Midbrain (tissue), 1 donor: ENCODE data around the gene STX8.
"Not testable (repeated sequence)": the region's sequence is repeated elsewhere in the genome, so short reads cannot be mapped to it uniquely, and the experiment has no call there.

Source experiments
- DNase-seq: peaks from one replicate; lab custom pipeline; 2025; lab: John Stamatoyannopoulos, UW

Gene STX8

DNA sequence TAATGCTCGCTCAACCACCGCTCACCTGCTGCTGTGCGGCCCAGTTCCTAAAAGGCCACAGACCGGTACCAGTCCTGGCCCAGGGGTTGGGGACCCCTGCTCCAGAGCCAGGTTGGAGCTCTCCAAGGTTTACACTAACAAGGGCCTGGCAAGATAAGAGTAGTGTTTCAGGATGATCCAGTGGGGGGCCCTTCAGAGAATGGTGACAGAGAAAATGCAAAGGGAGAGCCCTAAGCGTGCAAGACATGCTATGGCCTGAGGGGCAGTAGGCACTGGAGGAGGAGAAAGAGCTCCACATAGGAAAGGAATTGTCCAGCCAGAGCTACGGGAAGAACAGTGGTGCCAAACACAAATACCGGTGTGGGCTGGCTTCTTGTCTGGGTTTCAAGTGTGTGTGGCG lies 233.4 kb downstream of the STX8 start:
- DNase-seq: no peak

DNA sequence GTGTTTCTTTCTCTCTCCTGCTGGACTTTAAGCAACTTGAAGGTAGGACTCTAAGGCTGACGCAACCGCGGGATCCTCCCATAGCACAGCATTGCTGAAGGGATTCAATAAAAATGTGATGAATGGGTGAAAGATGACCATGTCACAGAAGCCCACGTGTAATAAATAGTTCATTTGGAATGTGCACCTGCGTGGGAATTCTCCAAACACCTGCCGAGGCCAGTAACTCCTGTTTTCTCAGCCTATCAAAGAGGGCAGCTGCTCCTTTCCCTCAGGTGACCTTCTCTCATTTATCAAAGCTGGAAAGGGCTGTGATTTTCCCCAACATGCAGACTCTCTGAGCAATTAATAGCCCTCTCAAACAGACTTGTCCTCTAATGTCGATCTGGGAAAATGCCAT lies 235.7 kb downstream of the STX8 start:
- DNase-seq: no peak

DNA sequence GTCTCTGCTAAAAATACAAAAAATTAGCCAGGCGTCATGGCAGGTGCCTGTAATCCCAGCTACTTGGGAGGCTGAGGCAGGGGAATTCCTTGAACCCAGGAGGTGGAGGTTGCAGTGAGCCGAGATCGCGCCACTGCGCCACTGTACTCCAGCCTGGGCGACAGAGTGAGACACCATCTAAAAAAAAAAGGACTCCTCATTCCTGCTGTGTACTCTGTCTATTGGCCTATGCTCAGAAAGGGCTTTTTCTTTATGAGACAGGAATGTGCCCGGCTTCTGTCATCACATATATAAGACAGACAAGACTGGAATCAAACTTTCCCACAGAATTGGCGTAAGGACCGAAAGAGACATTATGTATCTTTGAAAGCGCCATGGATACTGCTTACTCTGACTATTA lies 236.1 kb downstream of the STX8 start:
- not testable (repeated sequence) for DNase-seq

DNA sequence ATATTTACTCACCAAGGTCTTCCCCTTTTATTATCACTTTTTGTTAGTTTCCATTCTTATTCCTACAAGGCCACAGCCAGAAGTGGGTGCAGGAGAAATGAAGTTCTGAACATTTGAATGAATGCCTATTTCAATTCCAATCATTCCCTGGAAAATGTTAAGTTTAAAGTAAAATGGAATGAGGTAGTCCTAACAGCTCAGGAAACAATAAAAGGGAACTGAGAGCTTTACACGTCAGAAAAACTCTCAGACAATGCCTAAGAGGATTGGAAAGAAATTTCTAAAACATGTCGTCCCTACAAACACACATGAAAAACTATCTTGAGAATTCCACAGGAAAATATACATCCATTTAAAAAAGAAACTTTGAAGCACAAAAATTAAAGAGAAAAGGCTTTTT lies 238.8 kb downstream of the STX8 start:
- DNase-seq: no peak

DNA sequence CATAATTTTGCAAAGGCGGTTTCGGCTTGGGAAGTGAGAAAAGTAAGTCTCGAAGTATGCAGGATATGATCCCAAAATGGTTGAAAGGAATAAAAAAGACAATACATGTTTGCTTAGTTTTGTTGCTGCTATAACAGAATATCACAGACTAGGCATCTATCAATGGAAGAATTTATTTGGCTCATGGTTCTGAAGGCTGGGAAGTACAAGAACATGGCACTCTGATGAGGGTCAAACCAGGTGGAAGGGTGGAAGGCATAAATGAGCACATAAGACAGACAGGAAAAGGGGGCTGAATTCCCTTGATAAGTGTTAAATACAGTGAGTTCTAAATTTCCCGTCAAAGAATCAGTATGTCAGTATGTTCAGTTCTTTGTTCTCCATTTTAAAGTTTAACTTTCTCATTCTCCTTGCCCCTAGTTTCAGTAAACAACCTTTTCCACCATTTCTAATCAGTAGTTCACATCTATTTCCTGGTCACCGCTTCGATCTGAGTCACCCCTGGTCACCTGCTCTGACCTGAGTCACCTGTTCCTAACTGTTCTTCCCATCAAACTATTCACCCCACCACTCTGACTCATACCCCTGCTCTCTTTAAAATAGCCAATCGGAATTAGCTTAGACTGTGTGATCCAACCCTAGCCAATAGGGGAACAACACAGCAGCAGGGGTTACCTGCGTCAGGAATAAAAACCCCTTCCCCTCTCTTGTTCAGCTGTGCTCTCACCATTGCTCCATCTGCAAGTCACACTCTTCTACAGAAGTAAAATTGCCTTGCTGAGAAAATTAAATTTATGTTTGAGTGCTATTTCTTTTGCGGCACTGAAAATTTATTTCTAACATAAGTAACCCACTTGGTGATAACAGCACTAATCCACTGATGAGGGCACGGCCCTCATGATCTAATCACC lies 240.8 kb downstream of the STX8 start:
- no peak for DNase-seq

DNA sequence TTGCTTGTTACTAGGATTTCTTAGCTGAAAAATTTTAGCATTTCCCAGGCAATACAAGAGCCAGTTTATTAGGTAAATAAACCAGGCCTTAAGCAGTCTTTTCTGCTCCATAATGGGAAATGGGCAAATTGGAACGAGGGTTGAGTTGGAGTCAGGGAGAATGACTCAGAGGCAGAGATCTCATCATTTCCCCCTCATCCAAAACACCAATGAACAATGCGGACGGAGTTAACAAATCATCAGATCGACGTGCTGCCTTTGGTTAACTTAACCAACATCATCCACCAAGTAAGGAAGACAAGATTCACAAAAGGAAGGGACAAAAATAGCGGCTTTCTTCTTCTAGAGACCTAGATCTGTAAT lies 243.5 kb downstream of the STX8 start:
- no peak for DNase-seq

DNA sequence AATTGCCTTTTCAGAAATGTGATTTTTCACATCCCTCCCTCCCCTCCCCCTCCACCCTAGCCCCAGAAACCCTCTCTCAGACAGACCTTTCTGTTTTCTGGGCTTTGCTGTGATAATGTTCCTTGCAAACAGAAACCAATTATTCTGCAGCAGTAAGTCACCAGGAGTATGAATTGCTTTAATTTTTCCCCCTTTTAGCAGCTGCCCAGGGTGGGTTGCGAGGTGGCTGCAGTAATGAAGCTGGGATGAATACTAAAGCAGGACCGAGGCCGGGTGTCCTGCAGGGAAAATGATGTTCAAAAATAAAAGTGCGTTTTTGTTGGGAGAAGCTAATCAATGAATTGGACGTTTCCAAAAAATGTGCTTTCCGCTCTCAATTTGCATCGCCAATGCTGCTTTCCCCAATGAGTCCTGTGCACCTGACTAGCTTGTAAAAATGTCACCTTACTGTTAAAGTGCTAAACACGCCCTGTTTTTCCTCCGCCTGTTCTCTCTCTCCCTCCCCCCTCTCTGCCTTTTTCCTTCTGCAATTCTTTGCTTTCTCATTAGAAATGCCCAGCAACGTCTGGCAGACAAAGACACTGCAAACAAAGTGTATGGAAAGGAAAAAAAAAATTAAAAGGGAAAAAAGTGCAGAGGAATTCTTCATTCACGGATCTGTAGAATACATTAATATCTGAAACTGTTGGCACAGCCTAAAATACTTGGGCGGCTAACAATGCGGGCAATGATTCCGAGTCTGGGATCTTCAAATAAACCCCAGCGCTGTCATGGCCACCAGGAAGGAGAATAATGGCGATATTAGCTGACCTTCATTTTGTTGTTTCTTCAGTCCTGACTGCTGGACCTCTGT lies 244.1 kb downstream of the STX8 start:
- DNase-seq: peak; percentile 59

DNA sequence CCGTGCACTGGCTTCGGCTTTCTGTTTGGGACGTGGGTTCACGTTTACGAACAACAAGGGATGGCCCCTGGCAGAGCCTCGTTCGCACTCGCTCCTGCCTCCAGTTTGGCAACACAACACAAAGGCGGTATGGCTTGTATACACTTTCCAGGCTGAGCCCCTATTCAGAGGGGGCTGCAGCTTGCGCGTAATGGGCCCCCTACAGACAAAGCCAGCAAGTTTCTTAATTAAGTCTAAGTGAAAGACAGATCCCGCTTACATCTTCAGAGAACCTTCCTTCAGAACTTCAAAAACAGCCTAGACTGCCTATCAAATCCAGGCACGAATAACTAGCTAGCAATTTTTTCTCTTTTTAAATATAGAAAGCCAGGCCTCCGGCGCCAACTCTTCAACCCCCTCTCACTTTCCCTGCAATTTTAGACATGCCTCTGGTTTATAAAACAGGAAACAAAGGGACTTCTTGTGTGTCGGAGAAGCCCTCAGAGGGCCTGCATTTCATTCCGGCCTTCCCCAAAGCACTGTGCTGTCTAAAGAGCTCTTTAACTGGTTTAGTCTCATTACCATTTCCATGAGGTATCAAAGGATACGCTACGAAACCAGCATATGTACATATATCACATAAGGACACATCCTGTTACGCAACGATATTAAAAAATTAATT lies 244.9 kb downstream of the STX8 start:
- peak; percentile 12 for DNase-seq

DNA sequence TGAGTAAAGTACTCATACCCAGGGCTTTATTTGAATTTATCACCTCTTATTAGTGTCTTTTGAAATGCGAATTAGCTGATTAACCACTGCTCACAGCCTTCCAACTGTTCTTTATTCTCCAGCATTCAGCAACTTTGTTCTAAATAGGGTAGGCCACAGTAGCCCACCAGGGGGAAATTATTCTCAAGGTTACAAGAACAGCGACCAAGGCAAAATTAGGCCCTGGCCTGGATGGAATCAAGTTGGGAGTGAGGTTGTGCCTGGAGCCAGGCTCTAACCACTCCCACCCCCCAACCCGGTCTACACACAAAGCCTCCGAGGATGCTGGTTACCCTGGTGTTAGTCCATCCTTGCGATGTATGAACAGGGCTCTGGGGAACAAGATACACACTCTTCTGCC lies 245.5 kb downstream of the STX8 start:
- DNase-seq: no peak

DNA sequence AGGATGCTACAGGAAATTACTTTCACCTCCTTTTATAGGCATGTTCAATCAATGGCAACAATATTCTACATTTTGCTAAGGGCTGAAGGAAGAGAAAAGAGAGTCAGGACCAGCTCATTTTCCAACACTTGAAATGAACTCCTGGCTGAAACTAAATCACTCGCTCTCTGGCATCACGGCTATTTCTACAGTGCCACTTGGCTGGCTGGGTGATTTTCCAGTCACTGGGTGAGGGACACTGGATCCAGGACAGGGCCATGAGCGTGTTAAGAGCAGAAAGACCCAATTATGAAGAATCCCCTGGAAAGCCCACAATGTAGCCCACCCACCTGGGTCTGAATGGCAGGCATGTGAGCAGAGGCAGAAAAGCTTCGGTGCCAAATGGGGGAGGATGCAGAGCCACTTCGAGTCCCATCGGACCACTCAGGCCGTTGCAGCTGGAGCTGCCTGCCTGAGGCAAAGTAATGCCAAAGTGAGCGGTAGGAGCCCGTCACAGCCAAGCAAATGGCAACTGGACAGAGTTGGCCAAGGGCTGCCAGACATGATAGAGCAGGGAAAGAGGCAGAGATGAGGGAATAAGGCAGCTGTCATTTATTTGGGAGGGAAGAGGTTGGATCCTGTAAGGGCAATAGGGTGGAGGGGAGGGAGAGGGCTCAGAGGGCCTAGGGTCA lies 246.2 kb downstream of the STX8 start:
- DNase-seq: peak; percentile 26

DNA sequence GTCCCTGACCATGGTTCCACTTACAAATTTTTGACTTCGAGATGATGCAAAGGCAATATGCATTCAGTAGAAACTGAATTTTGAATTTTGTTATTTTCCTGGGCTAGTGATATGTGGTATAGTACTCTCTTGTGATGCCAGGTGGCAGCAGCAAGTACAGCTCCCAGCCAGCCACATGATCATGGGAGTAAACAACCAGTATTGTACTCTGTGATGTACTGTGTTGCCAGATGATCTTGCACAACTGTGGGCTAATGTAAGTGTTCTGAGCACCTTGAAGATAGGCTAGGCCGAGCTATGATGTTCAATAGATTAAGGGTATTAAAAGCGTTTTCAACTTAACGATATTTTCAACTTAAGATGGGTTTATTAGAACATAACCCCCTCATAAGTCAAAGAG lies 250.8 kb downstream of the STX8 start:
- no peak for DNase-seq

DNA sequence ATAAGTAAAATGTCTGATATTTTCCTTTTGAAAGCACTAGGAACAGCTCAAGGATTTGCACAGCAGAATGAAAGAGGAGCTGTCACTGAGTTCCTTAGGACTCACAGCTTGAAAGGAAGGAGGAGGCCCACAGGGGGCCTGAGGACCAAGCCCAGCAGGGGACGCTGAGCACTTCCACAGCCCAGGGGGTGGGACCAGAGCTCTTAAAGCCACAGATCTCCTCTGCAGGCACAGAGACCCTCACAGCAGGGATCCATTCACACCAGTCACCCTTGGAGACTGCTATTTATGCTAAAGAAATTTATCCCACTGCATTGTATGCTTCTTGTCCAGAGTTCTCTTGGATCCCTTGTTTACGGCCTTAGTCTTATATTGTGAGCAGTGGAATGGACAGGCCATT lies 253.3 kb downstream of the STX8 start:
- no peak for DNase-seq

DNA sequence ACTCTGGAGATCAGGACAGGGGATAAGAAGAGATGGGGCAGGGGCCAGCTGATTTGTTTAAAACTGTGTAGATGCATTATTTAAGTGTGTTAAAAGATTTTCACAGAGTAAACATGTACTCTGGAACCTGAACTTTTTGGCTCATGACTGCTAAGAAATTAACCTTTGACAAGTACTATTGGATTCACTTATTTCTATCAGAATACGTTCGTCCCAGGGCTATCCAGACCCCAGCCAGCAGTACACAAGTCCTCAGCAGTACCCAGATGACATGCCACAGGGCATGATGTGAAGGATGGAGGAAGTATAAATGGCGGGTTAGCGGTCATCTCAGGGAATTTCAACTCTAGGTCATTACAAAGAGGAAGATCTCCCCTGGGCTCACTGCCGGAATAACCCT lies 253.7 kb downstream of the STX8 start:
- DNase-seq: no peak

DNA sequence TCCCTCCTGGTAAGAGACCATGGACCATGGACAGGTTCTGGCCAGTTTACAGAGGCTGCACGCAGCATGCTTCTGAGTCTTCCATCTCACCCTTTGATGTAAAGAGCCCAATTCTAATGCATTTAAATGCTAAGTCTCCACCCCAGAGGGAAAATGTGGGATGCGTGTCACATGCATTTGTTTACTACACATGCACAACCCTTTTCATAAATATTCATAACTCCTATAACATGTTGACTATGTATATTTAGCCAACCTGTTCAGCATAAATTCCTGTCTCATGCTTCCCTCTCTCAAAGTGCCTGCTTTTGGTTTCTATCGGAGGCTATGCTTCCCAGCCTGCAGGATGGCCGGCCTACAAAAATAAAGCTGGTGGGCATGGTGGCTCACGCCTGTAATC lies 260.3 kb downstream of the STX8 start:
- DNase-seq: no peak

DNA sequence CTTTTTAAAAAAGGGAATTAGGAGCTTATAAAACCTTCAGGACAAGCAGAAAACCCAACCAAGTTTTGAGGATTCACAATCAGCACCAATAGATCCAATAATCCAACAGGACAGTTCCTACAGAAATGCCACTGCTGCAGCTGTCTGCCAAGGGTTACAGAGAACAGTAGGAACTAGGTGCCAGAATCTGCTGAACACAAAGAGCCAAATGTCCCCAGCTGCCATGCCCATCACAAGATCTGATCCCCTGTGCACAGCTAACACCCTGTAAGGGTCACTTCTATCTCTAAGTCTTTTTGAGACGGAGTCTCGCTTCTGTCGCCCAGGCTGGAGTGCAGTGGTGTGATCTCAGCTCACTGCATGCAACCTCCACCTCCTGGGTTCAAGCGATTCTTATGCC lies 262.3 kb downstream of the STX8 start:
- DNase-seq: peak; percentile 12

DNA sequence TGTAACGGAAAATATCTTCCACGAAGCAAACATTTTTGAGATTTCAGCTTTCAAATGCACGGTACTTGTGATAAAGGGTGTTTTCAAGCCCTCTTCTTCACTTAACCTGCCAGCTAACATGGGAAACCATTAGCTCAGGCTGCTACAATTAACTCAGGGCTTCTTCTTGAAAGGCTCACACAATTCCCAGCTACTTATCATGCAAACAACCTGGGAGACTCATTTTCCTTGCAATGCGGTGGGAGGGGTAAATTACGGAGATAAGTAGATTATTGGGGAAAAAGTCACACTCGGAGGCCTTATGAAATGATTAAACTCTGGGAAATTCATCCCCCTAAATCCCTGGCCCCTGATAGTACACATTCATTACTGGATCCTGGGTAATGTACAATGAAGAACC lies 266.4 kb downstream of the STX8 start:
- DNase-seq: no peak

DNA sequence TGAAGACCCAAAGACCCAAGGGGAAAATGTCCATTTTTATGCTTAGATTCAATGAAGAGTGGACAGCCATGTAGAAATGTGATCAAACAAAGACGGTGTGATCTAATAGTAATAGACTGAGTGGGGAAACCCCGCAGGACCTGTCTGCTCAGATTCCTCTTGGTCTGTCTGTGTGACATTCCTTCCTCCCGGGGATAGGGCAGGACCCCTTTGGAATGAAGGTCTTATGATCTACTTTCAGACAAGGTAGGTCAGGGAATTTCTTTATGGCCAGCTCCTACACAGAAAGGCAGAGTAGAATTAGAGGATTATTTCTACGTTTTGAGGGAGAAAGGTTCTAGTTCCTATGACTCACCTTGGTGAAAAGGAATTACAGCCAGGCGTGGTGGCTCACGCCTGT lies 267.6 kb downstream of the STX8 start:
- no peak for DNase-seq

DNA sequence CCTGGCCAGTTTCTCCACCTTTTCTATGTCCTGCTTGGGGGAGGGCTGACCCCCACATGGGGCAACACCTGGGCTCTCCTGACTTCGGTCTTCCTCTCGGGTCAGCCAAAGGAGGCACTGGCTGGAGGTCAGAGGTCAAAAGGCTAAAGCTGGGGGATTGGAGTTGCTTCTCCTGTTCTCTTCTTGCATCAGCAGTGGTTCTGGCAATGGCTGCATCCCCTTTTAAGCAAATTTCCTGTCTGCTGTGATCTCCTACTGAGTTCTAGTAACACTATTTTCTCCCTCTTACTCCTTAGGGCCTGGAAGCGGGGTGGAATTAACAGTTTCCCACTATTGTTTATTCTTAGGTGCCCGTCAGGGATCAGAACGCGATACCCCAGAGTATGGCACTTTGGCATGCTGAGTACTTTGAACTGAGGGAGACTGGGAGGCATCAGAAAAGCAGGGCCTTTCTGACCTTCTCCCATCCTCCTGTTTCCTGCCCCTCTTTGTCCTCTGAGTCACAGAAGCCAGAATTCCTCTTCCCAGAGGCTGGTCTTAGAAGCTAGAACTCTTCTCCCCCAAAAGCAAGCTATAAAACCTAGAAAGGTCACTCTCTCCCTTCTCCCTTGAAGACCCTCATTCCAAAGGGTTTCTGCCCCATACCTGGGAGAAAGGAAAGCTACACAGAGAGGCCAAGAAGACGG lies 268.2 kb downstream of the STX8 start:
- no peak for DNase-seq

DNA sequence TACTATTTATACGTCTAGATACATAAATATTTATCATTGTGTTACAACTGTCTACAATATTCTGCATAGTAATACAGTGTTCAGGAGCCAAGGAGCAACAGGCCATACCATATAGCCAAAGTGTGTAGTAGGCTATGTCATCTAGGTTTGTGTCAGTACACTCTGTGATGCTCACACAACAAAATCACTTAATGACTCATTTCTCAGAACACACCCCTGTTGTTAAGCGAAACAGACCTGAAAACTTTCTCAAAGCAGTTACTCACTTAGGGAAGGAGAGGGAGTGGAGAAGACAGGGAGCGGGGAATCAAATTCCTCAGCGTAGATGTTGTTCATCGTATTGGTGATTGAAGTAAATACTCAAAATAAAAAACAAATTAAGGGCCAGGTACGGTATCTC lies 269.5 kb downstream of the STX8 start:
- DNase-seq: no peak

DNA sequence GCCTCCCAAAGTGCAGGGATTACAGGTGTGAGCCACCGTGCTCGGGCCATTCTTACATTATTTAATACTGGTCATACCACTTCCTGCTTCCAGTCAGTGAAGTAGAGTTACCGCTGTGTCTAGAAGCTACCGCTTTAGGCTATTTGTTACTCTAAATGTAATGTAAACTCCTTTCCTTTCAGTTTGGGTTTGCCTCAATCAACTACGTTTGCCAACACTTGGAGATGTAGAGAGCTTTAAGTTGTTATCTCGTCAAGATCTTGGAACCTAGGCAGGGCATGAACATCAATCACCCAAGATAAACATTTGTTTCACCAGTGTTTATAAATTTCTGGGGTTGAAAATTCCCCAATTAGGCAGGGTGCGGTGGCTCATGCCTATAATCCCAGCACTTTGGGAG lies 275.9 kb downstream of the STX8 start:
- no peak for DNase-seq

DNA sequence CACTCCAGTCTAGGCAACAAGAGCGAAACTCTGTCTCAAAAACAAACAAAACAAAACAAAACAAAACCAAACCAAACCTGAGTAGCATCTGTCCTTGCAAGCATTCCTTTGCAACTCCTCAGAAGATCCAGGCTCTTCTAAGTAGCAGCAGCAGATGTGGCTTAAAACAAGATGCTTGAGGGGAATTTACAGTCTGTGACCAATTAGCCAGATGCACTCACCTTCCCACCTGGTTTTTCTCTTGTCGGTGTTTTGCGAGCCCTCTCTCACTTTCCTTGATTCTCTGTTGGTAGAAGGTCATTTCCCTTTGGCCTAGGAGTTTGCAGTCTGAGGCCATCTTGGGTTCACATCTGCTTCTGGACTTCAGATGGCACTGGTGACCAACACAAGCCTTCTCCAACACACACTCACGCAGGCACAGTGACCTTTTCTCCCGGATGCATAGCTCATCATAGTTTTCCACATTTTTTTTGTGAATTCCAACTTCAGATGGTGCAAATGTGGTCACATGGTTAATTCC lies 276.8 kb downstream of the STX8 start:
- DNase-seq: no peak
